Dermis blood vessel endothelial cell (primary cell): ENCODE results near the gene ALG6. TPM values are rescaled to one million over a fixed set of nuclear protein-coding genes. Genes with fewer than 3 reads are reported as not detected.
"Not testable (repeated sequence)": the region's sequence is repeated elsewhere in the genome, so short reads cannot be mapped to it uniquely, and the experiment has no call there.

ENCODE experiments used
- DNase-seq: peaks from one replicate; pipeline ENCODE4 v3.0.0; 2010
- total RNA-seq: library from RNA; depleted of rRNA; stranded (reverse); fragments of >200 nt; gene quantifications from 2 replicates; pipeline ENCODE4 v1.2.3, GENCODE V29; 2014

The ALG6 gene
- total RNA-seq, 1 donor from 2014 or later, result 13.8 TPM

DNA sequence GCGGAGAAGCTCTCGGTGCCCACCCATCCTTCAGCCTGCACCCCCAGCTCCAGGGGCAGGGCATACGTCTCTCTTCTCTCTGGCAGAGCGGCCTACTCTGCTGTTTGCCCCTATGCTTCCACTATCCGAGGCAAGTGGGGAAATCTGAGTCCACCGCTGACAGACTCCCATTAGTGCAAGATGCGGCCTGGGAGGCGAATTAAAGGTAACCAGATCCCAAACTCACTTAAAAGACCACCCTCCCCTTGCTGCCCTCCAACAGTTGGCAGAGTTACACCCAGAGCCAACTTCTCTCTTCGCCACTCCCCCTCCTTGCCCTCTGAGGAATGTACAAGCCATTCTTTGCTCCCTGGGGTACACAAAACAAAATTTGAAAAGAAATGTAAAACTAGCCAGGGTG is 38.6 kb upstream of the ALG6 start:
- no peak for DNase-seq

DNA sequence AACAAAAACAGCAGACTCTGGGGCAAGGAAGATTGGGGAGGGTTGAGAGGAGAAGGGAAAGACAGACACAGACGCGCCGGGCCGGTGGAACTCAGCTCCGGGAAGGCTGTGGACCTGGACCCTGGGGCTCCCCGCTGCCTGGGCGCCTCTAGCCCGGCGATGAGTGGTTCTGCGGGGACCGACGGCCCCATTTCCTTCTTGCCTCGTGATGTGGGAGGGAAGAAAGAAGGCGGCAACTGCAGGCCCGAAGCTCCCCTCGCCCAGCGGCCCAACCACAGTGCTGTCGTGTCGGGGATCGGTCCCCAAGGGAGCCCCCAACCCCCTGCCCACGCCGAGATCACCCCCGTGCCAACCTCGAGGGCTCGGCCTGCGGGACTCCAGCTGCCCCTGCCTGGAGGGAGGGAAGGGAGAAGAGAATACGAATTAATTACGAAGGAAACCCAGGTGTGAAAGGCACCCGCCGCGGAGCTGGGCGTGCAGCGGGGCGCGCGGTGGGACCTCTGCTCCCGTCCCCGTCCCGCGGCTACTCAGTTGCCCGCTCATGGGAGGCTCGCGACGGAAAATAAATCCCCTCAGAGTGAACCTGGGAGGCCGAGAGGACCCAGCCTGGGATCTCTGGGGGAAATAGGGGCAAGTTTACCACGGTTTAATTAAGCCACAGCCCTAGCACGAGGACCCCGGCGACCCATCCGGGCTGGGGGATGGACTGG is 37.7 kb upstream of the ALG6 start:
- DNase-seq, result no peak

DNA sequence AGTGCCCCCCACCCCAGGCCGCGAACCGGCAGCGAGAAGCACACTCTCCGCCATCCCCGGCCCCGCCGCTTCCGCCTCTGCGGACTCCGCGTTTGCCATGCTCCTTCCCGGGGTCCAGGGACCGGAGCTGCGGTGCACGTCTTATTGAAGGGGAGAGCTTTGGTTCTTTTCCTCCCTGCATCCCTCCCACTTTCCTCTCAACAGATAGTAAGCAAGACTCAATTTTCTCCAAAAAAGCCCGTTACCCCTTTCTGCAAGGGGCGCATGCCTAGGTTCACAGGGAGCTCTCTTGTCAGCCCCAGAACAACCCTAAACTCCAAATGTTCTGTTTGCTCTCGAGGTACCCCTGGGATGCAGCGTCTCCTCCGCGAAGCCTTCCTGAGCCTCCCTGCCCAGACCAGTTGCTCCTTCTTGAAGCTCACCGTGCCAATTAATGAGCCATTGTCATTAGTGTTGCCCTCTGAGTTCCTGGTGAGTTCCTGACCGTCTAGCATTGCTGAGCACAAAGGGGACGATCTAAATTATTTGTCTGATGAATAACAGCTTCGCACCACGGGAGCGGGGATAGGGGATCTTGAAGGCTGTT is 37.0 kb upstream of the ALG6 start:
- DNase-seq, result no peak

DNA sequence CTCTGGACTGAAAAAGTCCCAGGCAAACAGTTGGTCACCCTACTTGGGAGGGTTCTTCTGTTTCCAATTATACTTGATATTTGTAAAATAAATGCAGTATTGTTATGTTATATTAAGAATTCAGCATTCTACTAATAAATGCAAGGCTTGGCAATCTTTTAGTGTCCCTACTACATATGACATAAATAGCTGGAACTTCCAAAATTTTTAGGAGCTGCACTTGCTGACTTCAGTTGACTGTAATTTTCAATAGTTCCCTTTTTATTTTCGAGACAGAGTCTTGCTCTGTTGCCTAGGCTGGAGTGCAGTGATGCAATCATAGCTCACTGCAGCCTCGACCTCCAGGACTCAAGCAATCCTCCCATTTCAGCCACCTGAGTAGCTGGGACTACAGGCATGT is 25.0 kb upstream of the ALG6 start:
- no peak for DNase-seq

DNA sequence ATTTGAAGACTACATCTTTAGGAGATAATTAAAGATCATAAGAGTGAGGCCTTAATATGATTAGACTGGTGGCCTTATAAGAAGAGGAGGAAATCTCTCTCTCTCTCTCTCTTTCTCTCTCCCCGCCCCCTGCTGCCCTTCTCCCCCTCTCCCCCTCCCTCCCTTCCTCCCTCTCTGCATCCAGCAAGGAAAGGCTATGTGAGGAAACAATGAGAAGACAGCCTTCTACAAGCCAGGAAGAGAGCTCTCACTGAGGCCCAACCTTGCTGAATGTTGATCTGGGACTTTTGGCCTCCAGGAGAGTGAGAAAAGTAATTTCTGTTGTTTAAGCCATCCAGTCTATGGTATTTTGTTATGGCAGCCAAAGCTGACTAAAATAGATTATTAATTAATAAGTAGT is 23.5 kb upstream of the ALG6 start:
- no peak for DNase-seq

DNA sequence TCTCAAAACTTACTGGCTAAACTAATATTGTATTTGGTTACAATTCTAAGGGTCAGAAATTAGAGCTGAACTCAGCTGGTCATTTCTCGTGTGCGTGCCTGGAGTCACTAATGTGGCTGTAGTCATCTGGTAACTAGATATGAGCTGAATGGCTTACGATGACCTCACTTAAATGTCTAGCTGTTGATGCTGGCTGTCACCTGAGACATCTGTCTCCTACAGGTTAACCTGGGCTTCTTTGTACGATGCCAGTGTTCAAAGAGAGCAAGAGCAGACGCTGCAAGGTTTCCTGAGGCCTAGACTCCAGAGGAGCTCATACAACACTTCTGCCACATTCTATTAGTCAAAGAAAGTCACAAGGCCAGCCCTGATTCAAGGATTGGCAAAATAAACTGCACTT is 17.1 kb upstream of the ALG6 start:
- DNase-seq, result no peak

DNA sequence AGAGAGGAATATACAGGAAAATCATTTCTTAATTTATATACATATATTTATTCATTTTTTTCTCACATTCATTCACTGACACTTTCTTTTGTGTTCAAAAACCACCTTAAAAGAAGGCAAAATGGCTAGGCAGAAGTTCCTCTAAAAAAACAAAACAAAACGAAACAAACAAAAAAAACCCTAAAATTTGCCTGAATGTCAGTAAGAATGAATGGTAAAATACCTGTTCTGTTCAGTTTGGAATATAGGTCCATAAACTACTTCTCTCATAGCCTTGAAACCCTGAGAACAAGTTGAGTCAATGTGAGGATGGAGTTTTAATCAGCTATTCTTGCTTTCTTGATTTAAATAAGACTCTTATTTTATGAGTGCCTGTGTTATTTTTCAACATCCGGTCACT is 14.7 kb upstream of the ALG6 start:
- DNase-seq, result no peak

DNA sequence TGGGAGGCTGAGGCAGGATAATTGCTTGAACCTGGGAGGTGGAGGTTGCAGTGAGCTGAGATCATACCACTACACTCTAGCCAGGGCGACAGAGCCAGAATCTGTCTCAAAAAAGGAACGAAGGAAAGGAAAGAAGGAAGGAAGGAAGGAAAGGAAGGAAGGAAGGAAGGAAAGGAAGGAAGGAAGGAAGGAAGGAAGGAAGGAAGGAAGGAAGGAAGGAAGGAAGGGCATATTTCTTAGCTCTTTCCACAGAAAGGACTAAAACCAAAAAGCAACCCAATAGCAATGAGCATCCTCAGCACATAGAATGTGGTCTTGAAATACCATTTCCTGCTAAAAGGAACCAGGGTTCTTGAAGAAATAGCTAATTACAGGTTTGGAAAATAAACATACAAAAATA is 11.2 kb upstream of the ALG6 start:
- DNase-seq, result not testable (repeated sequence)

DNA sequence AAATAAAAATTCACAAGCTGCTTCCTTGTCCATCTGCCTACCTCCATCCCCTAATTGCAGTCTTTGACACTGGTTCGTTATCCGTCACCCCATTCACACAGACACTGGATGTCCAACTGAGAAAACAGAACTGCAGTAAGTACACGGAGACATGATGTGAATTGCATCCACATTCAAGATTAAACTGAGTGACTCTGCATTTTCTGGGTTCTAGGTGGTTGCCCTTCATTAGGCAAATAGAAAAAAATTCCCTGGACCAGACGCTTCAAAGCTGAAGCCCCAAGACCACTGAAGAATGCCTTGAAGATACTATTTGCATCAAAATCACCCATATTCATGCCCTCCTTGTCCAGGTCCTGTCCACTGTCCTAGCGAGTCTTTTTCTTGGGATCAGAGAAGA is 7.9 kb upstream of the ALG6 start:
- DNase-seq, result no peak

DNA sequence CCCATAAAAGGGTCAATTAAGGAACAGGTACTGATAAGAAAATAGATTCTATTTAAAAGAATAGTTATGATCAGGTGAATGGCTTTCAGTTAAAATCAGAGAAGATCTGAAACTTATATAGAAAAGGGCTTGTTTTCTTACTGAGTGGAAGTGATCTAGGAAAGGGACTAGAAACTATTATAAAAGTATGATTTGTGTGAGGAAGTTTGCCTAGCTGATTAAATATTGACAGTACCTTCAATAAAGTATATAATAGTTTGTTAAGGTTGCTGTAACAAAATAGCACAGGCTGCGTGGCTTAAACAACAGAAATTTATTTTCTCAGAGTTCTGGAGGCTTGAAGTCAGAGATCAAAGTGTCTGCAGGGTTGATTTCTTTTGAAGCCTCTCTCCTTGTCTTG is 5.4 kb upstream of the ALG6 start:
- DNase-seq, result no peak

DNA sequence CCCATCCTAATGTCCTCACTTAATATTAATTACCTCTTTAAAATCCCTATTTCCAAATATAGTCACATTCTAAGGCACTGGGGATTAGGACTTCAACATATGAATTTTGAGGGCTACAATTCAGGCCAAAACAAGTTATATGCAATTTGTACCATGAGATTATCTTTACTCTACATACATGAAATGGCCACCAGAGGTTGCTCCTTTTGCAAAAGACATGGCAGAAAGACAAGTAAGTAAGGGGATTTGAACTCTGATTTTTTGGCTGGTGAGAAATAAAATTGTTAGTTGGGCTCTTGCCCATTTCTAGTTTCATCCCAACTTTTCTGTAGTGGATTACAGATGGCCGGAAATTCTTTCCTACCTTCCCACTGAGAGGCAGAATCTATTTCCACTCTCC is 4.8 kb upstream of the ALG6 start:
- no peak for DNase-seq

DNA sequence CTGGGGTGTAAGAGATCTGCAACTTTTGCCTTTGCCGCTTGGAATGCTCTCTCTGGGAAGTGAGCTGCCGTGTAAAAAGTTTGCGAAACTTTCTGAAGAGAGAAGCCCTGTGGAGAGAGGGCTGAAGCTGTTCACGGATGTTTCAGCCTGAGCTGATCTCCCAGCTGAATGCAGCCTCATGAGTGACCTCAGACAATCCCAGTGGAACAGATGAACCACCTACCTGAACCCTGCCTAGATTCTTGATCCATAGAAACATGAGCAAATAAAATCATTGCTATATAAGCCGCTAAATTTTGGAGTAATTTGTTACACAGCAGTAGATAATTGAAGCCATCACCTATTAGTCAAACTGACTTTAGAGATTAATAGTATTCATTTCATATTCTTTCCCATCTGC is 4.4 kb upstream of the ALG6 start:
- DNase-seq, result no peak

DNA sequence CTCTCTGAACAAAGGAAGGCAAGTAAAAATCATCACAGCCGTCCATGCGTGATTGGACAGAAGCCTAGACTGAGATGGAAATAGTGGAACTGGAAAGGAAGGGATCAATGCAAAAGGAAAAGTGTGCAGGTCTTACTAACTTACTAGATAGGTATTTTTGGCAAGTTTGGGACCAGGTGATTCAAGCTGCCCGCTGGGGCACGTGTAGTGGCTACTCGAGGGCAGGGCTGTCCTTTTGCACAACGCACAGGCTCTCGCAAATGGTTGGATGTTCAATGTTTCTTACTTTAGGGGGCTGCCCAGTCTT is 566 bp upstream of the ALG6 start:
- no peak for DNase-seq

DNA sequence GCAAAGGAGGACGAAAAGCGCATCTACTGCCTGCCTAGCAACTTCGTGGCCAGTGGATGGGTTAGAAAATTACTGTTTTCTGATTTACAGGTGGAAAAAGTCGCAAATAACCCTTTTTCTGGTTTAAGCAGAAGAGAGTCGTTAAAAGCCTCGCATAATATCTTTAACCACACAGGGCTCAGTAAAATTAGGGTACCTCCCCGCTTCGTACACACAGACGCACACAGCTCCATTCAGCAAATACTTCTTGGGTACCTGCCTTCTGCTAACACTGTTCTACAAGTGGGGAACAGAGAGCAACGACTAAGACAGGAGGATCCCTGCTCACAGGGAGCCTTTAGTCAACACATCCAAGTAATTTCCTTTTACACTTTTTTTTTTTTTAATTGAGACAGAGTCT is 704 bp downstream of the ALG6 start:
- peak; percentile 20 for DNase-seq

DNA sequence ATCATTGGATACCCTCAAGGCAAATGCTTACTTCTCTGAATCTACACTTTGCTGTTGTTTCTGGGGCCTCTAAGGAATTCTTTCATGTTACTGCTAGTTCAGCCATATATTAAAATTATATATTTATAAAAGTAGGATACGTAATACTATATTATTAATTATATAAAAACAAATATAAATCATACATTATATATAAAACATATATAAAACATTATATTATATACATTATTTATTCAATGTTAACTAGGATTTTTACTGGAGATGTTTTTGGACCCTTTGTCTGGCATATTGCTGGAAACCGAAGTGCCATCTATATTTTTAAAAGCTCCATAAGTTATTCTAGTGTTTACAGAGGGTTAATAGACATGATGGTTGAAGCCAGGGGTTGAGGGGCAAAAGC is 12.2 kb downstream of the ALG6 start:
- DNase-seq, result no peak

DNA sequence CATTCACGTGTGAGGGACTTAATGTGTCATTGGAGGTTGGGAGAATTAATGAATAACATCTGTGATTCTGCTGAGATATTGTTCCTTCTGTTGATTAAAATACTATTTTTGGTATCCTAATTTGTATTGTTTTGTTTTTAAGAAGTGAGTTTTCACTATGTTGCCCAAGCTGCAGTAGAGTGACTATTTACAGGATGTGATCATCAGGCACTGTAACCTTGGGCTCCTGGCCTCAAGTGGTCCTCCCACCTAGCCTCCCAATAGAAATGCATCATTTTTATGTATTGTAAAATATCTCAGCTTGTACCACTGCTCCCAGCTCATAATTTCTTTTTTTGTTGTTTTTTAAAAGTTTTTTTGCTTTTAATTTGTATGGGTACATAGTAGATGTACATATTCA is 14.3 kb downstream of the ALG6 start:
- DNase-seq, result no peak

DNA sequence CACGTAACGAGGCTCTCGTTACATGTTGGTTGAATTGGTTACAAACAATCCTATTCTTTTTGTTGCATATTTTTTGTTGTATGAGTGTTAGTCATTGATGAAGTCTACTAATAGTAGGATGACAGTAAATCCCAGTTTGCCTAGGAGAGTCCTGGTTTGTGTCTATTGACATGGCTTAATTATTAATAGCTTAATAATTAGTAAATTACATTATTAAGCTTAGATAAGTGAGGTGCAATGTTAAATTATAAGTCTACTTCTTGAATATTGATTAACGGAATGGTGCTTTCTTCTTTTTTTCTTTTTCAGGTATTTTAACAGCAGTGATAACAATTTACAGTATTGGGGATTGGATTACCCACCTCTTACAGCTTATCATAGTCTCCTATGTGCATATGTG is 34.5 kb downstream of the ALG6 start:
- DNase-seq, result no peak

DNA sequence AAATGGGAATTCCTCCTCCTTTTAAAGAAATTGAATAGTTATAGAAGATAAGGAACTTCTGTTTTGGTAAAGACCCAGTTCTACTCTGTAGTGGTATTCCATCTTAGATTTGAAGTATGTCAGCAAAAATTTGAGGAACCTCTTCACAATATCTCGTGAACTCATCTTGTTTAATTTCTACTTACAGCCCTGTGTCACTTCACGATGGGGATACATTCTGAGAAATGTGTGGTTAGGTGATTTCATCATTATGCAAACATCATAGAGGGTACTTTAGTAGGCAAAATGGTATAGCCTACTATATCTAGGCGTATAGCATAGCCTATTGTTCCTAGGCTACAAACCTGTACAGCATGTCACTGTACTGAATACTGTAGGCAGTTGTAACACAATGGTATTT is 36.0 kb downstream of the ALG6 start:
- no peak for DNase-seq

DNA sequence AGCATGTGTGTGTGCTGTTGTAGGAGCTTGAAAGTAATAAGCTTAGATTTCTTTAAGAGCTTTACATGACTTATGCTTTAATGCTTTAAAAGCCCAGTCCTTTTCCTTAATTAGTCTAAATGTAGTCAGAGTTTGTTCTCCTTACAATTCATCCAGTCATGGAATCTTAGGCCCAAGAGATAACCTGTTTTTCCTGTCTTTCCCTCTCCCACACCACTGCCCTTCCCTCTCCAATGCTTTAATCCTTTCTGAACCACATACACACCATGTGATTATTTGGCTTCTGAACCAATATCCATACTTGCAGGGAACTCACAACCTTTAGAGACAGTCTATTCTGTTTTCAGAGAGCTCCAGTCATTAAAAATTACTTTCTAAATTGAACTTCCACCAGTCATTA is 37.6 kb downstream of the ALG6 start:
- DNase-seq, result no peak

DNA sequence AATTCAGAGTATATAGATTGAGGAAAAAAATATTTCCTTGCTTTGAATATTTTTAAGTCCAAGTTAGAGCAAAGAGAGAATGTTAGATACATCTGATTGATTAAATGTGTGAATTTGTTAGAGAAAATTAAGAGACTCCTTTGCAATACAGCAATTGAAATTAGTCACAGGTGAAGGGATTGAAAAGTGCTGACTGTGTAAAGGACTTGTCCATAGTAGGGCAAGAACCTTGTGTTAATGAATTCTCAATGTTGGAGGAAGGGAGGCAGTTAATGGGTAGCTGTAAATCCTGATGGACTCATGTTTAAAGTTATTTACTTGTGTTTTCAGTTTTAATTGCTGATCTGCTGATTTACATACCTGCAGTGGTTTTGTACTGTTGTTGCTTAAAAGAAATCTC is 38.6 kb downstream of the ALG6 start:
- DNase-seq, result no peak

DNA sequence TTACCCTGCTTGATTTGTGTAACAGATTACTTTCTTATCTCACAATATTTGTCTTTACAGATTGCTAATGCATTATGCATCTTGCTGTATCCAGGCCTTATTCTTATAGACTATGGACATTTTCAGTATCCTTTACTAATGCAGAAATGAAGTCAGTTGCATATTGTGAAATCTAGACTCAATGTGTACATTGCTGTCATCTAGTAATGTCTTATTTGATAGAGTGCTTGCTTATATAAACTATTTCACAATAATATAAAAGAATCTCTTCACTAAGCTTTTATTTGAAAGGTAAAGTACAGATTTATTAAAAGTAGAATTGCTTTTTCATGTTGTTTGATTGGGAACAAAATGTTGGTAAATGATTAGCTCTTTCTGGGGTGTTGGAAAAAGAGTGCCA is 39.6 kb downstream of the ALG6 start:
- DNase-seq, result no peak

DNA sequence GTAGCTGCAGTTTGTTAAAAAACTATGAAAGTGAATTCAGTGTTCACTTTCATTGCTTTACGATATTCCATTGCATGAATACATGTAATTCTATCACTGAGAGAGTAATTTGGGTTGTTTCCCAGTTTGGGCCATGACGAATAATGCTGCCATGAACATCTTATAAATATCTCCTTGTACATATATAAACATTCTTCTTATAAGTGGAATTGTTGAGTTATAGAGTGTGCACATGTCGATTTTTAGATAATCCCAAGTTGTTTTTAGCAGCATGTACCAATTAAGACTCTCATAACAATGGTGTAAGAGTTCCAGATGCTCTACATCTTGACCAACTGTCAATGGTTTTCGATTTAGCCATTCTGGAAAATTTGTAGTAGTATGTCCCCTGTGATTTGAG is 40.9 kb downstream of the ALG6 start:
- no peak for DNase-seq

DNA sequence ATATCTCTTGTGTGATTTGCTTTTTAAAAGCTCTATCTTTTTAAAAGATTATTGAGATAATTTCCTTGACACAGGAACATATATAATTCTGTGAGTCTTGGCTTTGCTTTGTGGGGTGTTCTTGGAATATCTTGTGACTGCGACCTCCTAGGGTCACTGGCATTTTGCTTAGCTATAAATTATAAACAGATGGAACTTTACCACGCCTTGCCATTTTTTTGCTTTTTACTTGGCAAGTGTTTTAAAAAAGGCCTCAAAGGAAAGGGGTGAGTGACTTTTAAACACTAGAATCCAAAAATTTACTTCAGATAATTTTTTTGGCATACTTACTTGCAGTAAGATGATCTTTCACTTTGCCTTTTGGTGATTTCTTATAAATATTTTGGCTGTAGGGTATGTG is 43.6 kb downstream of the ALG6 start:
- no peak for DNase-seq

DNA sequence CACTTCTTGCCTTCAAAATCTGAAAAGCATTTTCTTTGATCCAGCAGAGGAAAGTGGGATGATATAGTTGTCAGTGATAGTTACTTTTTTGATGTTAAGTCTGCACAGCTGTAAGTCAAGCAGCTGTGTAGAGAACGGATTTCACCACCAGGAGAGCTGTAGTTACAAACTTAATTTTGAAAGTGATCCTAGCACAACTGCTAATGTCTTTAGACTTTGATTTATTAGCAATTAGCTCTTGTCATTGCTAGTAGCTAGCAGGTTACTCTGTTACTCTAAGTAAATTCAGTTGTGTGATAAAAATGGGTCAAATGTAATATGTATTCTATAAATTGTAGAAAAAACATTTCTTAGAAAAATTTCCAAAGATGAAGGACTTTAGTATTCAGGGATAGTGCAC is 46.0 kb downstream of the ALG6 start:
- DNase-seq, result no peak

DNA sequence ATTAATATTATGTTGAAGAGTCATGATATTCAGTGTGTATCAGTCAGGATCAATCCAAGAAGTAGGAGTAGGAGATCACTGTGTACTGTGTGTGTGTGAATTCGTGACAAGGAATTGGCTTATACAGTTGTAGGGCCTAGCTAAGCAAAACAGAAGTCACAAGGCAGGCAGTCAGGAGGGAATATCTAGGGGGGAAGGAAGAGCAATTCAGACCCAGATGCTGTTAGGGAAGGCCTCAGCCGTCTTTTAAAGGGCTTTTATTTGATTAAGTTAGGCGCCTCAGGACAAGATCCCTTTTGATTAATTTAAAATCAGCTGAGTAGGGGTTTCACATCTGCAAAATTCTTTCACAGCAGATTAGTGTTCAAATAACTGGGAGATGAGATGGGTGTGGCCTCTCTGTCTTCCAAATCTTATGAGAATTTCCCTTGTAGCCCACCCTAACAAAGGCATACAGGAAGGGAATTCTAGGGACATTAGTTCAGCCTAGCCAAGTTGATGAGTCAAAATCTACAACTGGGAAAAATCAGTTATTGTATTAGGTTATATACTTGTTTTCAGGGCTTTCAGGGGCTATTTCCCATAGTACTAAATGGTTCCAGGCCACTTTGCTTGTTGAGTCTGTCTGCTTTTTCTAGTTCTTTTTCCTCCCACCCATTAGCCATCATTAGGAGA is 47.4 kb downstream of the ALG6 start:
- DNase-seq, result no peak
